Posterior cingulate gyrus (tissue), 11 donors: ENCODE measurements around the gene RIT2.

ENCODE experiments used
- DNase-seq, 10 donors: peaks; one replicate each; pipeline versions ENCODE4 v3.0.0 to v3.0.0-alpha.2; 2020 to 2021; ENCODE audit warnings: mixed read lengths in 3 of 10
- intact Hi-C: fragments of 100-400 bp; cut with DNase I; formaldehyde crosslinking; loops from one replicate; pipeline ENCODE4 v1.15.1; 2023

RIT2 gene

DNA sequence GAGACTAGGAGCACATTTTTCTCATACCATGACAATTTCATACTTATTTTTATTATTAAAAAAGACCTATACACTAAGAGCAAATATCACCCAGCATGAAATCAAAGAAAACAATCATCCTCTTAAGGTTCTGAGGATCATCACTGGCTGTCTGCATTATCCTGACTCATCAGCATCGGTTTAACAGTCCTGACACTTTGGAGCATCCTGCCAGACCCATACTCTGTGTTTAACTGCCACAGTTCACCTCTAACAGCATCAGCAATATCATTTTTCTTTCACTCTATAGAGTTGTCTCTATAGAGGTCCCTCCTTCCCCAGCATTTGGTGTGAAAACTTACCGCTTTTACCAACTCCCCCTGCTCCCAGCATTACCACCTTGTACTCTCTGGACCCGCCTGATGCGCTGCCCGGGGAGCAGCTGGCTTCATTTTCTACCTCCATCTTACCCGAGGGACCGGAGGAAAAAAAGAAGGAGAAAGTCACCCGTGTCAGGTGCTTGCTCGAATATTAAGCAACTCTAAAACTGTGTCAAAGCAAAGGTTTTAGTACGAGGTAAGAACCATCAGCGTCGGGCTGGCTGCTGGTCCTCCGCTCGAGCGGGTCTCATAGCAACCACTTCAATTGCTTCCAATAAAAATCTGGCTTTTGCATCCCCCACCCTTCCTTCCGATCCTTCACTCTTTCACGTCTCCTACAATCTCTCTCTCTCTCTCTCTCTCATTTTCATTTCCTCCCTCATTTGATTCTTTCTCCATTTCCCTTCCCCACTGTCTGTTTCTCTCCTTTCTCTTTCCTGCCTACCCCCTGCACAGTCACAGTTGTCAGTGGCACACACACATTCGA lies at the start of gene RIT2:
Gene RIT2, minus strand, starts transcription at position 610 of the 846 bp plus-strand sequence.
- intact Hi-C loops: no loop called here
- peak in 5 of 10 donors; percentile 9 to 83 (median 63) for DNase-seq

DNA sequence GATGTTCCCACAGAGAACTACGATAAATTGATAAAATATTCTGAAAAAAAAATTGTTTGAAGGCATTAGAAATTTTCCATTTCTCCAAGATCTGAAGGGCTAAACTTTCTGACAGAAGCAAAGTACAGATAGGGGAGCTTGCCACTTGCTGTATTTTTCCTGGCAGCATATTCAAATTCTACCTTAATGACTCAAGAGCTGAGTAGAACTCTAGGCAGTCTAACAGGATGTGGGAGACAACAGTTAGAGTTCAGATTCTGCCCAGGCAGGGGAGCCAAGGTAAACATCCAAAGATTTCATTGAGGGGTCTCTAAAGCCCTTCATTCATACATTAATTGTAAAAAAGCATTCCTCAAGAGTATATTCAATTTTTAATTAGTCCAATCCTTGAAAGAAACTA lies 46.0 kb upstream of the RIT2 start:
- no peak for DNase-seq
- intact Hi-C loops: no loop called here

DNA sequence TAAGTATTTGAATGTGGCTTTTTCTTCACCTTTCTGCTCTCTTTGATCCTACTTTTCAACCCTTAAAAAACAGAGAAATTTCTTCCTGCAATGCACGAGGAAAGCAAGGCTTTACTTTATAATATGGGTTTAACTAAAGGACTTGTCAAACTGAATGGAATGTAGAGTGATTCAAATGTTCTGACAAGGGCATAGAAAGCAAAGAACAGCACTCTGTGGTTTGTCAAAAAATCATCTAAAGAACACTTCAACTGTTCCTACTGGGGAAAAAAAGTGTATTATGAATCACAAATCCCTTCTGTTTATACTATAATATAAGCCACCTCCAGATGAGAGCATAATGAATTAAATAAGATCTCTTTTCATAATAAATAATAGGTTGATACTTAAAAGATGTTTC lies 45.0 kb upstream of the RIT2 start:
- intact Hi-C loops: no loop called here

DNA sequence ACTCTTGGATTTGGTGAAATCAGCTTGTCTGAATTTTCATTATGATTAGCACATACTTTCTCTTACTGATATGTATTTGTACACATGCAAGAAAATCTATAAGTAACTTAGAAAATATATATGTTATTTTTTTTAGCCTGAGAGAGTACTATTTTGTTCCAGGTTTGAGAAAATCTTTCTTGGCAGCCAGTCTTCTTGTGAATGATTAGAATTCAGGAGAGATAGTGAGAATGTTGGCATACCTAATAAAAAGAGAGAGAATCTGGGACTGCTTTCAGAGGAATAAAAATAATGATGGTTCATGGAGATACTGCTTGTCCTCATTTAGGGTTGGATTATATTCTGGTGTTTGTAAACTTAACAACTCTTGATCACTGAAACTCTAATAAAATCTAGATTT lies 44.4 kb upstream of the RIT2 start:
- DNase-seq: no peak

More for the DNA sequence above, 45.0 kb upstream of the RIT2 start:
- no peak for DNase-seq

DNA sequence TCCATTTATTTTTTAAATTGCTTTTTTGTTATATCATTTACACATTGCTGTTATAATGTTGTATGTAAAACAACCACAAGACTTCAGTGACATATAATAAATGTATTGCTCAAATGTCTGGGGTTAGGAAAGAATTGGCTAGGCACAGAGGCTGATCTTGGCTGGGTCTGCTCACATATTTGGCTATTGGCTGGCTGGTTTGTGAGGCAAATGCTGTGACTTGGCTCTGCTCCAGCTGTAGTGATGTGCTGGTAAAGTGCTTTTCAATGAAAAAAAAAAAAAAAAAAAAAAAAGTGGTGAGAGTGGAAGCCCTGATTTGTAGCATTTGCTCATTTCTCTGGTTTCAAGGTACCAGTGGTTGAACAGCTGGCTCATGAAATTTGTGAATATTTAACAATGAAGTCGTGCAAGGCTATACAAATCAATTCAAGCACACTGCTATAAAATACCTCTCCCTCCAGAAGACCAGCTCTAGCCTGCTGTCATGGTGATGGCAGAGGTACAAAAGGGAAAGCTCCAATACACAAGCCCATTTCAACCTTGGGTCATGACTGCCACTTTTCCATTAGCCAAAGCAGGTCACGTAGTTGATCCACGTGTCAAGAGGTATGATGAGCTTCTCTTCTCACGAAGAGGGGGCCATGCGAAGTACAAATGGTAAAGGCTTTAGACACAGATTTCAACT lies 43.7 kb upstream of the RIT2 start:
- intact Hi-C loops: no loop called here
- peak in 1 of 10 donors; percentile 59 for DNase-seq

More for the DNA sequence above, 44.4 kb upstream of the RIT2 start:
- intact Hi-C loops: no loop called here

DNA sequence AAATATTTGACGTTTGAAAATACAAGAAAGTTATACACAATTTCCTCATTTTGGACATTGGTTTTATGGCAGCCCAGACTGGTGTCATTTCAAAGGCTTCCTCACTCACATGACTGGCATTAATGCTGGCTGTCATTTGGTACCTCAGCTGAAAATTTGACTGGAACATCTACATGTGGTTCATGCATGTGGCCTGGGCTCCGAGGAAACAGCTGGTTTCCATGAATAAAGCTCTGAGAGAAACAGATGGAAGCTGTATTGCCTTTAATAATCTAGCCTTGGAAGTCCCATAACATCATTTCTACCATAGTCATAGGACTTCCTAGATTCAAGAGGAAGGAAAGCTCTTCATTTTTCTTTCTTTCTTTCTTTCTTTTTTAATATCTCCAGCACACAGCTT lies 42.9 kb upstream of the RIT2 start:
- intact Hi-C loops: no loop called here
- no peak for DNase-seq

DNA sequence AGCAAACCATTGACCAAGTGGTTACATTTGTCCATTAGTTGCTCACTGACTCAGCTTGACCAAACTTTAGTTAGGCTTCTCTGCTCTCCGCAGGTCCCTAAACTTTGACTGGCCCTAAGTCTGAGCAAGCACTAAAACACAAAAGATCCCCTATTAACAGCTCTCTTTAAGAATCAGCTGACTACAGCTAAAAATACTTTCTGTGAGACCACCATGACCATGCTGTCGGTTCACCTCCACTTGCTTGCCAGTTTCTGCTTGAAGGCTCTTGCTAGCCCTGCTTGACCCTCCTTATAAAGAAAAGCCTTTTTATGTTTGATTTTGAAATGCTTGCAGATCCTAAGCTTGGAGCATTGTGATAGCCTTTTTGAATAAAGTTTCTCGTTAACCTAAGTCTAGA lies 40.4 kb upstream of the RIT2 start:
- DNase-seq: no peak
- intact Hi-C loops: no loop called here

DNA sequence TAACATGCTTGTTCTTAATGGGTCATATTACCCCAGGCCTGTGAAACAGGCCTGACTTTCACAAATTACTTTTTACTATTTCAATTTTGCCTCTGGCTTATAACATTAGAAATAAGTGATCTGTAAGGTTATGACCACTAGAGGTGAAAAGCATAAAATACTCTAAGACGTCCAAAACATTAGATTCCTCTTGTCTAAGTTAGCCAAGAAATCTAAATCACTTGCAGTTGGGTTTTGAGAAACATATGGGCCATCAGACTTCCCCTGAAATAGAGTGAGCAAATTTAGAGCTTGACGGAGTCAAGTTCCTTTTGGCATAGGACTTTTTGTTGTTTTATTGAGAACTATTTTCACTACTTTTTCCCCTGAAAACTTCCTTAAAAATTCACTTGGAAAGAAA lies 32.7 kb upstream of the RIT2 start:
- no peak for DNase-seq
- intact Hi-C loops: no loop called here

DNA sequence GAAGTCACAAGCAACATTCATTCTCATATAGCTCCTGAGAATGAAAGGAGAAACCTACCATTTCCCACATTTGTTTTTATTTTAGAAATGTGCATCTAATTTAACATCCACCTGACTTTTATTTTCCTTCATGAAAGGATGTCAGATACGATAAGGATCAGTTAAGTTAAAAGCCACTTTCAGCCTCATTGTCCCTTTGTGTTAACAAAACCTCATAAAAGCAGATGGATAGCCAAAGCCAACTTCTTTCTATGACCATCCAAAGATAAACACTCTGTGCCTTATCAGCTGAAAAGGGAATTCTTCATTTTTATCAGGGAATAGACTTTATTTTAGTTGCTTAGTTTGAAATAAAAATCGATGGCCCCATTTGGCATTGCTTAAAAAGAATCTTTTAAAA lies 25.7 kb upstream of the RIT2 start:
- no peak for DNase-seq
- intact Hi-C loops: no loop called here

DNA sequence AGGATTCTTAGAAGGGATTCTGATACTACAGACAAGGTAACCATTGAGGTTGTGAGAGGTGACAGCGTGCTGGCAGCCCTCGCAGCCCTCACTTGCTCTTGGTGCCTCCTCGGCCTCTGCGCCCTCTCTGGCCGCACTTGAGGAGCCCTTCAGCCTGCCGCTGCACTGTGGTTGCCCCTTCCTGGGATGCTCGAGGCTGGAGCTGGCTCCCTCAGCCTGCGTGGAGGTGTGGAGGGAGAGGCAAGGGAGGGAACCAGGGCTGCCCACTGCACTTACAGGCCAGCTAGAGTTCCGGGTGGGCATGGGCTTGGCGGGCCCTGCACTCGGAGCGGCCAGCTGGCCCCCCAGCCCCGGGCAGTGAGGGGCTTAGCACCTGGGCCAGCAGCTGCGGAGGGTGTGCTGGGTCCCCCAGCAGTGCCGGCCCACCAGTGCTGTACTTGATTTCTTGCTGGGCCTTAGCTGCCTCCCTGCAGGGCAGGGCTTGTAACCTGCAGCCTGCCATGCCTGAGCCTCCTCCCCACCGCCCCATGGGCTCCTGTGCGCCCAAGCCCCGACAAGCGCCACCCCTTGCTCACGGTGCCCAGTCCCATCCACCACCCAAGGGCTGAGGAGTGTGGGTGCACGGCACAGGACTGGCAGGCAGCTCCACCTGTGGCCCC lies 23.9 kb upstream of the RIT2 start:
- intact Hi-C loops: no loop called here
- DNase-seq: peak in 3 of 10 donors; percentile 35 to 82 (median 59)

DNA sequence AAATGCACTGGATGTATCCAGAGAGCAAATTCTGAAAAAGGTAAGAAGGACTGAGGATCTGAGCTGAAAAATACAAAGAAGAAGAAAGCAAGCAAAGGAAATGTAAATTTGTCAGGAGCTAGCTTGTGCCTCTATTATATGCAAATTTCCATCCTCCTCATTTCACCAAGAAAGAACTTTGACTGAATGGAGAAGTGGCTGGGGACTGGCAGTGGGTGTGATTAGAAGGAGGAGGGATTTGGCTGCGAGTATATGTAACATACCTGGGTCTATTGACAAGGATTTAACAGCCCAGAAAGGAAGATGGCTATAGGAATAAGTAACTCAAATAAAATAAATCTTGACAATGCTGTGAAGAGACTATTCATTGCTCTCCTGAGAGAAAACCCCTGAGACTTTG lies 19.4 kb upstream of the RIT2 start:
- no peak for DNase-seq
- intact Hi-C loops: no loop called here

DNA sequence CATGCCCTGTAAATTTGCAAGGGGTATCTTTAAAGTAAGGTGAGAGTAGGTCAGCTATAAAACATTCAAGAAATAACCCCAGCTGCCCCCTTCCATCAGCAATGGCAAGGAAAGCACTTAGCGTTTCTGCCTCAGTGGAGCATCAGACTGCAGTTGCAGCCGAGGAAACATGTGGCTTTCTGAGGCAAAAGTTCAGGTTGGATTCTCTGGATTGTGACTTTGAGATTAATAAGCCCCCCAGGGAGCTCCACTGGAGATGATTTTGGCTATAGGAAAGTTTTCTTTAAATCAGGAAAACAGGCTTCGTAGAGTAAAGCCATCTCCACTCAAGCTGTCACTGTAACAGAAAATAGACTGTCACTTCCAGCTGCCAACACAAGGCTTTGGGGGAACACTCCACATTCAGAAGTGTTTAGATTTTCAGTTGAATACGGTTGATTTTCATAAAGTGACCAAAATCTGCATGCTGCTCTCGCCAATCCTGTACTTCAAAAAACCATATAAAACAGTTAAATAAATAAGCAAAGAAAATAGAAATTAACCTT lies 15.3 kb upstream of the RIT2 start:
- no peak for DNase-seq
- intact Hi-C loops: no loop called here

DNA sequence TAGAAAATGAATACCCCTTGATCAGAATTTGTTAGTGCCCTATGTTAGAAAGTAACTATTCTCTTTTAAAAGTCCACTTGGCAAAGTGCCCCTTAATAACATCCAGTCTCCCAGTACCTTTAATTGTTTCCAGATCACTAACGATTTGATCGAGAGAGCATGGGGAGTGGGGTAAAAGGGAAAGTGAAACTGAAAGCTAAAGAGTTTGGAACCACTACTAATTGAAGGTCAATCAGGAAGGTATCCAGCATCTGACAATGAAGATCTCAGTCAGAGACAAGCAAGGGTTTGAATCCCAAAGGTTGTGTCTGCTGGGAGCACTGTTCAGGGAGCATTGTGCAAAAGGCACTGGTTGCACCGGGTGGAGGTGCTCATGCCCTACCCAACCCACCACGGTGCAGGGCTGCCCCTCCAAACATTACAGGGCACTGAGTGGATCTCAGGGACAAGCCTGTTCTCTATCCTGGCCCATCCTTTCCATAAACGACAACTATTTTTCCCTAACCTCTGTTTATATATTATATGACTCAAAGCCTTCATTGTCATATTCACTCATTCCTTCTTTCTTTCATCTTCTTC lies 14.6 kb upstream of the RIT2 start:
- DNase-seq: peak in 2 of 10 donors; percentile 43 to 49
- intact Hi-C loops: no loop called here

DNA sequence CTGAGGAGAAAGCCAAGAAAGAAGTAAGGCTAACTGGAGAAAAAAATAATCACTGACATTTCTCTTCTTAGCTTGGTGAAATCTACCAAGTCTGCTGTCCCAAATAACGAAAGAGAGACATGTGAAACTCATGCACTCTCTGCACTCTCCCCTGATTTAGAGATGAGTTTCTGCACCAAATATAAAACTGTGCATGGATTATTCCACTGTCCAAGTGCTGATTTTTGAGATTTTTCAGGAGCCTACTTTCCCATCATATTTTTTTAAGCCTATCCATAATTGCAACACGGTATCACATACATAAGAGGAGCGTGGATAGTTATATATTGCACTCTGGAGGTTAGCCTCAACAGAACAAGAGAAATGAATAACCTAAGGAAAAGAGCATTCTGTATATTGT lies 10.0 kb upstream of the RIT2 start:
- DNase-seq: no peak

DNA sequence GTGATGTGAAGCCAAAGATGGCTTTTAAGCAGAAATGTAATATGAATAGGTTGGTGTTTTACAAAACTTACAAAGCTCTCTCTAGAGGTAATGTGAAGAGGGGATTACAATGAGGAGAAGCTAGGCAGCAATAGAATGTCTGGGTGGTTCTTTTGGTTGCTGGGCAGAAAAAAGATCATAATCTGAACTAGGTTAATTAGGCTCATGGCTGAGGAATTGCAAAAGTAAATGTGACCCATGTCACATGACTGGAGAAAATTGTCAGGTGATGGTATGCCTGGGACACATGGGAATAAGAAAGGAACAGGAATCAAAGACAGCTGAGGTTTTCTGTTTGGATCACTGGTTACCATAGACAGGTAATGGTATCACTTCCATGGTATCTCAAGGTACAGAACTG lies 7.5 kb upstream of the RIT2 start:
- DNase-seq: no peak
- intact Hi-C loops: no loop called here

More for the DNA sequence above, 10.0 kb upstream of the RIT2 start:
- intact Hi-C loops: no loop called here

DNA sequence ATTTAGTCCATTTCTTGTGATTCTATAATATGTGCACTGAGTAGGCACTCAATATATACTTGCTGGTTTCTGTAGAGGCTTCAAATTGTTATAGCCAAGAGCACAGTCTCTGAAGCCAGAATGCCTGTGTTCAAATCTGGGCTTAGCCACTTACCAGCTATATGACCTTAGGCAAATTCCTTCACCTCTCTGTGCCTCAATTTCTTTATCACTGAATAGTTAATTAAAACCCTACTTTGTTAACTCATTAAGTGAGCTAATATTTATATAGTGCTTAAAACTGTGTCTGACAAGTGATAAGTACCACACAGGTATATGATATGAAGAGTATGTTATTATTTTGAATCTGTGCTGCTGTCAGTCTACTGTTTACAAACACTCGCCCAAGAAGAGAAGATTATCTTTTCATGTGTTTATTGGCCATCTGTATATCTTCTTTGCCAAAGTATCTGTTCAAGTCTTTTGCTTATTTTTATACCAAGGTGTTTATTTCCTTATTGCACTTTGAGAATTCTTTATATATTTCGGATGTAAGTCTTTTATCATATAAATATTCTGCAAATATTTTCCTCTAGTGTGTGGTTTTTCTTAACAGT lies 1.3 kb upstream of the RIT2 start:
- DNase-seq: no peak
- intact Hi-C loops: no loop called here

DNA sequence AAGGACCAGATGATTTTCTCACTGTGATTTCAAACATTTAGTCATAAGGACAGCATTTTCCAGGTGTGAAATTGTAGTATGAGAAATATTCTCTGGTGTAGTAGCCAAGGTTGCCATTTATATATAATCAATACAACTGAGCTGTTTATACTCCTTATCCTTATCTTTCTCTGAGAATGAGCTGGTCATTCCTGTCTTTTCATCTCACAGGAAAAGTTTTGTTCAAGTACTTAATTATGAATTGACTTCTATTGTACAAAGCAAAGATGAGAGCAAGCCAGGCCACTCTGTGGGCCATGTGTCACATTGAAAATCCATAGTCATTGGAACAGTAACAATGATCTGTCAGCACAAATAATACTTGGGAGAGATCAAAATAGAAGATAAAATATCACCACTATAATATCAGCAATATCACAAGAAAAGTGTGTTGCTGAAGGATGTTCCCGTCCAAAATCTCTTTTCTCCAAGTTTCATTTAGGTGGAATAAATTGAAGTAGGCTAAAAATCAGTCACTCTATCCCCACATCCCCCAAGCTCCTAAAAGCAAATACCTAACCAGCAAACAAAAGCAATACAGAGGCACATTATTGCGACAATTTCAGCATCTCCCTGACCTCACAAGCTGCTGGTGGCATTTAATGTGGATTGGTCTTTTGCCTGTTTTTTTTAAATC lies 2.1 kb downstream of the RIT2 start:
- no peak for DNase-seq
- intact Hi-C loops: no loop called here

DNA sequence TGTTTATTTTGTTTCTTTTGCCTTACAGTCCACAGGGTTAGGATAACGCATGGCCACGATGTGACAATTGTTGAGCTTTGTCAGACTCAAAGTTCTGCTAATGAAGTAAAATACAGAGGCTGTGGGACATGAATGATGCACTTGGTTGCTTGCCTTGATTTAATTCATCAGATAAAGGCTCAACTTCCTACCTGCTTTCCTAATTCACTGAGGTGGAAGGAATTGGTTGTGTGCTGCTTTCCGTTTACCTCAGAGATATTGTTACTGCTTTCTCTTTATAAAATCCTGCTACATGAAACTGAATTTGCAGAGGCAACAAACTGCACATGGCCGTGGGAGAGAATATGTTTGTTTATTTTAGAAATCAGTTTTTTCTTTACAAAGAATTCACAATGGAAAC lies 6.6 kb downstream of the RIT2 start:
- DNase-seq: no peak
- intact Hi-C loops: no loop called here

DNA sequence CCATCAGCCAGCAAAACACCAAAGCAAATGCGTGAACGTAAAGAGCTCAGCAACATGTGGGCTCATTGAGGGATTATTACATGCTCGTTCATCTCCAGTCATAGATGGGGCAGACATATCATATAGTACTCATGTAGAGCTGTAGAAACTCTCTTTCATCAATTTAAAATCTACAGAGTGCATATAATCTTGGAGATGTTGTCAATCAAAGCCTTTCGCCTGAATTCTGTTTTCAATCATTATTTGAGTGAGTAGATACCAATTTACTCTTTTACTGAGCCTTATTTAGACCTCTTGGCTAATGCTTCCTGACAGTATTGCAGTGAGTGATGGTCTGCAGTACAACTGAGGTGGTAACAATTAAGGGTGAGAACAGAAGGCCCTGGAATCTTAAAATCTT lies 7.0 kb downstream of the RIT2 start:
- DNase-seq: no peak
- intact Hi-C loops: no loop called here

DNA sequence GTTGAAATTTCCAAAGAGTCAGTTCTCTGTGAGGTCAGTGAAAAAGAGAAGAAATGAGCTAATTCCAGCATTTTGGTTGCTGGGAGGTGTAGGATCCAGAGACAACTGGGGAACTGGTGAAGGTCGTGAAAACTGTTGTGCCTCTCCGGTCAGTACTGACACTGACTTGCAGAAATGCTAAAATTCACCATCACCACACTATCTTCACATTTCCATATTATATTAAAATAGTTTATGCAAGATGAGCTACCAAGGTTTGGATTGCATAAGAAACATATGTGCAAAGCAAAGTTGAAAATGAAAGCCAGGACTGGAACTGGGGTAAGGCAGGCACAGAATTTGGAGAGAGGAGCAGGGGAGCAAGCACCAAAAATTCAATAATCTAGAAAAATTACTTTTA lies 21.8 kb downstream of the RIT2 start:
- intact Hi-C loops: no loop called here
- DNase-seq: no peak
